Gastrocnemius medialis (tissue), 4 donors: ENCODE data around the gene MX1. TPM values are rescaled to one million over a fixed set of nuclear protein-coding genes. Genes with fewer than 3 reads are reported as not detected.

ENCODE experiments used
- ATAC-seq, 2 donors: fragments of 150-250 bp; one replicate each; pipeline ENCODE4 v1.9.1; 2016
- DNase-seq, 2 donors: peaks; one replicate each; pipeline ENCODE4 v3.0.0-alpha.2; 2019
- H3K27ac ChIP-seq, 4 donors: fragments of 200-600 bp; sonication (generic); 1 replicate in 1 of 4; 2 replicates in 3 of 4; pipeline ENCODE4 v1.5.1; 2016 to 2018; ENCODE audit warnings: mild to moderate bottlenecking in 2 of 4, moderate library complexity in 1 of 4
- H3K27me3 ChIP-seq, 3 donors: fragments of 200-600 bp; sonication (generic) in 2 of 3; 1 replicate in 1 of 3; 2 replicates in 2 of 3; pipeline versions ENCODE4 v1.5.1 to v1.6.0; 2016 to 2019; ENCODE audit warnings: mild to moderate bottlenecking in 1 of 3, moderate library complexity in 1 of 3
- H3K36me3 ChIP-seq, 2 donors: fragments of 200-600 bp; sonication (generic) in 1 of 2; one replicate each; pipeline ENCODE4 v1.5.1; 2017 to 2018
- H3K4me1 ChIP-seq, 2 donors: fragments of 200-600 bp; sonication (generic) in 1 of 2; one replicate each; pipeline ENCODE4 v1.5.1; 2016 to 2017; ENCODE audit warnings: mild to moderate bottlenecking in 2 of 2
- H3K4me3 ChIP-seq, 4 donors: fragments of 200-600 bp; sonication (generic) in 3 of 4; 1 replicate in 1 of 4; 2 replicates in 3 of 4; pipeline ENCODE4 v1.5.1; 2016 to 2019; ENCODE audit warnings: mild to moderate bottlenecking in 2 of 4
- H3K9me3 ChIP-seq, 3 donors: fragments of 200-600 bp; sonication (generic) in 2 of 3; 1 replicate in 1 of 3; 2 replicates in 2 of 3; pipeline ENCODE4 v1.5.1; 2016 to 2019
- CTCF ChIP-seq, 5 experiments: fragments of 450-650 bp in 3 of 5; fragments of 200-600 bp in 2 of 5; sonication (generic) in 2 of 5; IDR thresholded peaks in 4 of 5; conservative IDR thresholded peaks in 1 of 5; 1 replicate in 4 of 5; 2 replicates in 1 of 5; pipeline ENCODE4 v1.5.1; 2016 to 2019; ENCODE audit warnings: antibody characterized with exemption in 5 of 5, mild to moderate bottlenecking in 3 of 5, moderate library complexity in 3 of 5
- POLR2A ChIP-seq, 2 donors: fragments of 450-650 bp; IDR thresholded peaks; one replicate each; pipeline ENCODE4 v1.6.1; 2017; ENCODE audit warnings: antibody characterized with exemption in 2 of 2, mild to moderate bottlenecking in 2 of 2, moderate library complexity in 2 of 2
- in situ Hi-C, 4 donors: fragments of 200-750 bp; cut with MboI; loops; one replicate each; pipeline versions ENCODE4 v1.15.0 to v1.8.0; 2017; ENCODE audit warnings: low sequenced_read_pairs in 4 of 4
- intact Hi-C: fragments of 100-400 bp; cut with DNase I; formaldehyde crosslinking; loops from one replicate; pipeline ENCODE4 v1.15.1; 2023; ENCODE audit warnings: low total_unique reads
- total RNA-seq, 4 donors: library from RNA; depleted of rRNA; stranded (reverse); fragments of >200 nt; gene quantifications; one replicate each; pipeline versions ENCODE4 v1.1.0 to v1.2.3, GENCODE V29; 2016

The MX1 gene
- total RNA-seq, 4 donors from 2014 or later: 2.5 to 10.0 (median 5.7) TPM

- Histone ChIP-seq H3K9me3 (no peaks in the 10 kb centered on the region), H3K4me3 (no peak overlapping the region), H3K27me3 (peaks cover 0 to 19% (median 11%) of the 10 kb centered on the region in 3 donors), H3K4me1 (no peaks in the 10 kb centered on the region), H3K27ac (no peak overlapping the region), H3K36me3 (no peaks in the 10 kb centered on the region)
- in situ Hi-C loops (loop anchor here in 3 of 4 donors (25.0 kb wide), 2 partner anchors 158 to 358 kb away; partner anchors contain the start of gene FAM3B (in 1 of the 3)), intact Hi-C loops (no loop called here)
- DNase-seq: no peak
- TF ChIP-seq POLR2A (IDR thresholded peaks at IDR 0.05): no peak
- TF ChIP-seq CTCF (IDR thresholded peaks at IDR 0.05 in 4 of 5, conservative IDR thresholded peaks at IDR 0.05 in 1 of 5): no peak
- ATAC-seq: no peak
These were observed 44.0 kb downstream of the MX1 start for GRCh38 chr21:41470054-41470453.

GRCh38 chr21:41472753-41473548 lies 46.9 kb downstream of the MX1 start:
- Histone ChIP-seq H3K9me3 (no peaks in the 10 kb centered on the region), H3K4me1 (no peaks in the 10 kb centered on the region), H3K4me3 (no peak overlapping the region), H3K27me3 (peaks cover 0 to 19% (median 13%) of the 10 kb centered on the region in 3 donors), H3K27ac (no peak overlapping the region), H3K36me3 (no peaks in the 10 kb centered on the region)
- DNase-seq: no peak
- in situ Hi-C loops (loop anchor here in 3 of 4 donors (25.0 kb wide), 2 partner anchors 161 to 361 kb away; partner anchors contain the start of gene FAM3B (in 1 of the 3)), intact Hi-C loops (no loop called here)
- TF ChIP-seq CTCF (IDR thresholded peaks at IDR 0.05 in 4 of 5, conservative IDR thresholded peaks at IDR 0.05 in 1 of 5): no peak
- no peak for TF ChIP-seq POLR2A (IDR thresholded peaks at IDR 0.05)
- ATAC-seq: no peak

GRCh38 chr21:41475714-41476420 lies 49.8 kb downstream of the MX1 start:
- DNase-seq (no peak), ATAC-seq (no peak)
- Histone ChIP-seq H3K27ac (no peak overlapping the region), H3K4me3 (no peak overlapping the region), H3K36me3 (no peaks in the 10 kb centered on the region), H3K9me3 (no peaks in the 10 kb centered on the region), H3K4me1 (no peaks in the 10 kb centered on the region), H3K27me3 (peaks cover 0 to 13% (median 8%) of the 10 kb centered on the region in 3 donors)
- TF ChIP-seq CTCF (IDR thresholded peaks at IDR 0.05 in 4 of 5, conservative IDR thresholded peaks at IDR 0.05 in 1 of 5): no peak
- no peak for TF ChIP-seq POLR2A (IDR thresholded peaks at IDR 0.05)
- intact Hi-C loops: no loop called here
- in situ Hi-C loops: loop anchor here in 1 of 4 donors (25.0 kb wide), 1 partner anchor 111 kb away; no protein-coding TSS in a partner anchor

- Histone ChIP-seq H3K4me1 (no peaks in the 10 kb centered on the region), H3K27me3 (peaks cover 0 to 7% (median under 1%) of the 10 kb centered on the region in 3 donors), H3K4me3 (no peak overlapping the region), H3K27ac (no peak overlapping the region), H3K9me3 (no peaks in the 10 kb centered on the region), H3K36me3 (no peaks in the 10 kb centered on the region)
- DNase-seq: no peak
- TF ChIP-seq CTCF (IDR thresholded peaks at IDR 0.05 in 4 of 5, conservative IDR thresholded peaks at IDR 0.05 in 1 of 5): no peak
- in situ Hi-C loops: loop anchor here in 1 of 4 donors (25.0 kb wide), 1 partner anchor 110 kb away; no protein-coding TSS in a partner anchor
- intact Hi-C loops: no loop called here
- ATAC-seq: no peak
These were observed 51.7 kb downstream of the MX1 start for GRCh38 chr21:41477641-41478318.
